Activated naive CD4-positive, alpha-beta T cell treated with anti-CD3 and anti-CD28 coated beads for 36 hours (primary cell): ENCODE results near the gene SPRYD4. TPM values are rescaled to one million over a fixed set of nuclear protein-coding genes. Genes with fewer than 3 reads are reported as not detected.
A peak's percentile ranks its signal among the peaks of the same experiment; 100 is the strongest.

ENCODE experiments used
- CTCF ChIA-PET: fragments of 350-600 bp; sonication (Branson Sonifier 250); formaldehyde crosslinking; loops from one replicate; lab custom pipeline; 2021; ENCODE audit warnings: antibody characterized with exemption; lab: Charles Lee
- DNase-seq: peaks from one replicate; pipeline ENCODE4 v3.0.0-alpha.2; 2020
- H3K27ac Mint-ChIP-seq: one replicate; pipeline ENCODE4 v1.8.0; 2021; ENCODE audit warnings: mild to moderate bottlenecking, mixed read lengths
- H3K27me3 Mint-ChIP-seq: one replicate; pipeline ENCODE4 v1.8.0; 2021; ENCODE audit warnings: low read depth, mixed read lengths
- H3K36me3 Mint-ChIP-seq: one replicate; pipeline ENCODE4 v1.8.0; 2021; ENCODE audit warnings: low read depth, mixed read lengths
- H3K4me1 Mint-ChIP-seq: one replicate; pipeline ENCODE4 v1.8.0; 2021; ENCODE audit warnings: low read depth, mixed read lengths
- H3K4me3 Mint-ChIP-seq: one replicate; pipeline ENCODE4 v1.8.0; 2021; ENCODE audit warnings: mild to moderate bottlenecking, moderate library complexity, mixed read lengths
- H3K9me3 Mint-ChIP-seq: one replicate; pipeline ENCODE4 v1.8.0; 2021; ENCODE audit warnings: mixed read lengths
- intact Hi-C: fragments of 100-400 bp; cut with micrococcal nuclease; formaldehyde crosslinking; loops from one replicate; pipeline ENCODE4 v1.15.1; 2023
- total RNA-seq, 2 experiments: library from RNA; stranded (reverse); gene quantifications; one replicate each; pipeline ENCODE4 v1.2.3, GENCODE V29; 2021

The SPRYD4 gene
- total RNA-seq, 2 experiments from 2014 or later: 2.2 TPM

- Mint-ChIP-seq H3K27ac (peak overlapping the region; percentile 96), H3K27me3 (no peaks in the 10 kb centered on the region), H3K36me3 (peaks cover 4% of the 10 kb centered on the region), H3K4me3 (no peak overlapping the region), H3K9me3 (no peaks in the 10 kb centered on the region), H3K4me1 (peaks cover 16% of the 10 kb centered on the region)
- CTCF ChIA-PET: interaction anchor here (1.1 to 4.8 kb wide), 2 partner anchors 13 to 73 kb away, joined by 4 to 33 read pairs; no protein-coding TSS in a partner anchor
- intact Hi-C loops: no loop called here
- DNase-seq: no peak
These were observed 18.1 kb upstream of the SPRYD4 start for GRCh38 chr12:56450241-56450640.

GRCh38 chr12:56451147-56451546 lies 17.2 kb upstream of the SPRYD4 start:
- peaks cover 16% of the 10 kb centered on the region for H3K4me1 Mint-ChIP-seq
- intact Hi-C loops: no loop called here
- H3K27me3 Mint-ChIP-seq: no peaks in the 10 kb centered on the region
- no peak for DNase-seq
- H3K36me3 Mint-ChIP-seq: peaks cover 4% of the 10 kb centered on the region
- CTCF ChIA-PET: interaction anchor here (0.6 to 4.8 kb wide), 2 partner anchors 12 to 212 kb away, joined by 3 to 33 read pairs; no protein-coding TSS in a partner anchor
- no peaks in the 10 kb centered on the region for H3K9me3 Mint-ChIP-seq
- no peak overlapping the region for H3K4me3 Mint-ChIP-seq
- no peak overlapping the region for H3K27ac Mint-ChIP-seq

GRCh38 chr12:56454557-56454956 lies 13.8 kb upstream of the SPRYD4 start, which contains the start of gene MIP:
Gene MIP (minus strand): TSS chr12:56454657. CDS start chr12:56454613, 44 bp downstream.
- CTCF ChIA-PET: interaction anchor here (0.8 kb wide), 1 partner anchor 10 kb away, joined by 6 read pairs; no protein-coding TSS in a partner anchor
- H3K27ac Mint-ChIP-seq: no peak within 1 kb of the TSS
- H3K36me3 Mint-ChIP-seq: no peaks in the 10 kb centered on the region
- DNase-seq: no peak
- intact Hi-C loops: no loop called here
- peaks cover 5% of the 10 kb centered on the region for H3K4me1 Mint-ChIP-seq
- no peak within 1 kb of the TSS for H3K4me3 Mint-ChIP-seq
- H3K9me3 Mint-ChIP-seq: no peaks in the 10 kb centered on the region
- no peaks in the 10 kb centered on the region for H3K27me3 Mint-ChIP-seq

GRCh38 chr12:56457817-56458216 lies 10.6 kb upstream of the SPRYD4 start:
- Mint-ChIP-seq H3K27me3 (no peaks in the 10 kb centered on the region), H3K36me3 (no peaks in the 10 kb centered on the region), H3K4me1 (no peaks in the 10 kb centered on the region), H3K4me3 (no peak overlapping the region), H3K27ac (no peak overlapping the region), H3K9me3 (no peaks in the 10 kb centered on the region)
- CTCF ChIA-PET: interaction anchor here (0.7 to 0.9 kb wide), 2 partner anchors 44 to 65 kb away, joined by 3 read pairs; no protein-coding TSS in a partner anchor
- intact Hi-C loops: no loop called here
- no peak for DNase-seq

GRCh38 chr12:56461235-56462159 lies 6.9 kb upstream of the SPRYD4 start:
- no peak overlapping the region for H3K4me3 Mint-ChIP-seq
- no peak for DNase-seq
- intact Hi-C loops: loop anchor here (10.0 kb wide), 1 partner anchor 717 kb away; the partner anchor contains the start of gene GDF11
- H3K9me3 Mint-ChIP-seq: no peaks in the 10 kb centered on the region
- no peak overlapping the region for H3K27ac Mint-ChIP-seq
- CTCF ChIA-PET: interaction anchor here (0.5 to 5.0 kb wide), 9 partner anchors 12 to 272 kb away, joined by 3 to 33 read pairs (median 3); partner anchors contain the start of genes CNPY2, SMARCC2, STAT2 and TIMELESS
- H3K36me3 Mint-ChIP-seq: no peaks in the 10 kb centered on the region
- no peaks in the 10 kb centered on the region for H3K27me3 Mint-ChIP-seq
- H3K4me1 Mint-ChIP-seq: peaks cover 3% of the 10 kb centered on the region

GRCh38 chr12:56462565-56462964 lies 5.8 kb upstream of the SPRYD4 start:
- no peak overlapping the region for H3K27ac Mint-ChIP-seq
- H3K36me3 Mint-ChIP-seq: no peaks in the 10 kb centered on the region
- H3K9me3 Mint-ChIP-seq: no peaks in the 10 kb centered on the region
- H3K4me1 Mint-ChIP-seq: peaks cover 6% of the 10 kb centered on the region
- no peak overlapping the region for H3K4me3 Mint-ChIP-seq
- DNase-seq: no peak
- H3K27me3 Mint-ChIP-seq: no peaks in the 10 kb centered on the region
- CTCF ChIA-PET: interaction anchor here (0.8 to 5.0 kb wide), 6 partner anchors 13 to 271 kb away, joined by 3 to 33 read pairs (median 12); partner anchors contain the start of genes CNPY2, STAT2 and TIMELESS
- intact Hi-C loops: loop anchor here (10.0 kb wide), 1 partner anchor 718 kb away; the partner anchor contains the start of gene GDF11

- Mint-ChIP-seq H3K4me1 (peaks cover 31% of the 10 kb centered on the region), H3K9me3 (no peaks in the 10 kb centered on the region), H3K36me3 (peaks cover 13% of the 10 kb centered on the region), H3K27me3 (no peaks in the 10 kb centered on the region), H3K27ac (peak overlapping the region; percentile 97), H3K4me3 (peak overlapping the region; percentile 96)
- CTCF ChIA-PET: interaction anchor here (0.6 to 1.4 kb wide), 4 partner anchors 12 to 350 kb away, joined by 3 to 6 read pairs (median 3); partner anchors contain the start of gene ANKRD52
- no peak for DNase-seq
- intact Hi-C loops: loop anchor here (2.0 to 10.0 kb wide), 3 partner anchors 350 to 724 kb away; partner anchors contain the start of genes GDF11, RPS26 and ZC3H10
These were observed 891 bp downstream of the SPRYD4 start for GRCh38 chr12:56469007-56469930.

GRCh38 chr12:56474389-56474788 lies 6.0 kb downstream of the SPRYD4 start:
- CTCF ChIA-PET: interaction anchor here (0.6 kb wide), 1 partner anchor 9 kb away, joined by 3 read pairs; no protein-coding TSS in a partner anchor

GRCh38 chr12:56476143-56476542 lies 7.8 kb downstream of the SPRYD4 start:
- no peak overlapping the region for H3K4me3 Mint-ChIP-seq
- intact Hi-C loops: no loop called here
- no peak for DNase-seq
- CTCF ChIA-PET: interaction anchor here (0.6 to 2.5 kb wide), 2 partner anchors 12 to 429 kb away, joined by 3 to 7 read pairs; no protein-coding TSS in a partner anchor
- peaks cover 8% of the 10 kb centered on the region for H3K36me3 Mint-ChIP-seq
- H3K4me1 Mint-ChIP-seq: peaks cover 21% of the 10 kb centered on the region
- H3K9me3 Mint-ChIP-seq: no peaks in the 10 kb centered on the region
- no peaks in the 10 kb centered on the region for H3K27me3 Mint-ChIP-seq
- H3K27ac Mint-ChIP-seq: no peak overlapping the region

More at GRCh38 chr12:56474389-56474788, 6.0 kb downstream of the SPRYD4 start:
- H3K4me1 Mint-ChIP-seq: peaks cover 25% of the 10 kb centered on the region
- no peaks in the 10 kb centered on the region for H3K9me3 Mint-ChIP-seq
- peaks cover 15% of the 10 kb centered on the region for H3K36me3 Mint-ChIP-seq
- H3K27ac Mint-ChIP-seq: no peak overlapping the region
- no peaks in the 10 kb centered on the region for H3K27me3 Mint-ChIP-seq
- no peak overlapping the region for H3K4me3 Mint-ChIP-seq
- DNase-seq: no peak
- intact Hi-C loops: no loop called here

- Mint-ChIP-seq H3K36me3 (peaks cover 5% of the 10 kb centered on the region), H3K4me1 (peaks cover 12% of the 10 kb centered on the region), H3K9me3 (no peaks in the 10 kb centered on the region), H3K27me3 (no peaks in the 10 kb centered on the region), H3K4me3 (no peak overlapping the region), H3K27ac (no peak overlapping the region)
- CTCF ChIA-PET: interaction anchor here (2.5 kb wide), 1 partner anchor 13 kb away, joined by 7 read pairs; no protein-coding TSS in a partner anchor
- intact Hi-C loops: no loop called here
- no peak for DNase-seq
These were observed 8.6 kb downstream of the SPRYD4 start for GRCh38 chr12:56476972-56477432.

GRCh38 chr12:56477521-56478225 lies 9.3 kb downstream of the SPRYD4 start:
- DNase-seq: no peak
- H3K27ac Mint-ChIP-seq: no peak overlapping the region
- no peak overlapping the region for H3K4me3 Mint-ChIP-seq
- no peaks in the 10 kb centered on the region for H3K9me3 Mint-ChIP-seq
- peaks cover 5% of the 10 kb centered on the region for H3K36me3 Mint-ChIP-seq
- CTCF ChIA-PET: interaction anchor here (0.7 to 2.5 kb wide), 2 partner anchors 13 kb away, joined by 3 to 7 read pairs; no protein-coding TSS in a partner anchor
- H3K4me1 Mint-ChIP-seq: peaks cover 10% of the 10 kb centered on the region
- intact Hi-C loops: no loop called here
- H3K27me3 Mint-ChIP-seq: no peaks in the 10 kb centered on the region
